ENCODE results near the gene ETV2. TPM values are rescaled to one million over a fixed set of nuclear protein-coding genes. Genes with fewer than 3 reads are reported as not detected.

Gene ETV2
- total and polyA plus RNA-seq, 9 donors, result 0.79 to 2.5 (median 1.6) TPM; not detected in 1

DNA sequence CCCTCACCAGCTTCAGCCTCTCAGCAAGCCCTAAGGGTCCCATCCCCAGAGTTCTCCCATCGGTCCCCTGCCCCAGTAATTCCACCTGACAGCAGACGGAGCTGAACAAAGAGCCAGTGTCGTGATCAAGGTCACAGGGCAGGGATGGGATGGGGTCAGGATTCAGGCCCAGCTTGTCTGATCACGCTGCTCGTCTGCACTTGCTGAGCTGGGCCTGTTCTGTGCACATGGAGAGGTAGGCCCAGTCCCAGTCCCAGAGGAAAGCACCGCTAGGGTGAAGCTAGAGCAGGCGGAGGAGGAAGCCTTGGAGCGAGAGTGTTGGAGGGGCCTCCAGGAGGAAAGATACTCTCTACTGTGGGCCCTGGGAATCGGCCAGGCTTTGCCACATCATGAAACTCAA, 19.8 kb upstream of the ETV2 start:
- no peaks in the 10 kb centered on the region for H3K9me3 ChIP-seq
- H3K4me3 ChIP-seq, result no peak overlapping the region
- no peak for DNase-seq
- no peak overlapping the region for H3K27ac ChIP-seq
- intact Hi-C loops (cut with DNase I), result no loop called here
- TF ChIP-seq EP300 (IDR thresholded peaks at IDR 0.05) (no peak), POLR2A (IDR thresholded peaks at IDR 0.05) (no peak)
- TF ChIP-seq, protein P1, sequence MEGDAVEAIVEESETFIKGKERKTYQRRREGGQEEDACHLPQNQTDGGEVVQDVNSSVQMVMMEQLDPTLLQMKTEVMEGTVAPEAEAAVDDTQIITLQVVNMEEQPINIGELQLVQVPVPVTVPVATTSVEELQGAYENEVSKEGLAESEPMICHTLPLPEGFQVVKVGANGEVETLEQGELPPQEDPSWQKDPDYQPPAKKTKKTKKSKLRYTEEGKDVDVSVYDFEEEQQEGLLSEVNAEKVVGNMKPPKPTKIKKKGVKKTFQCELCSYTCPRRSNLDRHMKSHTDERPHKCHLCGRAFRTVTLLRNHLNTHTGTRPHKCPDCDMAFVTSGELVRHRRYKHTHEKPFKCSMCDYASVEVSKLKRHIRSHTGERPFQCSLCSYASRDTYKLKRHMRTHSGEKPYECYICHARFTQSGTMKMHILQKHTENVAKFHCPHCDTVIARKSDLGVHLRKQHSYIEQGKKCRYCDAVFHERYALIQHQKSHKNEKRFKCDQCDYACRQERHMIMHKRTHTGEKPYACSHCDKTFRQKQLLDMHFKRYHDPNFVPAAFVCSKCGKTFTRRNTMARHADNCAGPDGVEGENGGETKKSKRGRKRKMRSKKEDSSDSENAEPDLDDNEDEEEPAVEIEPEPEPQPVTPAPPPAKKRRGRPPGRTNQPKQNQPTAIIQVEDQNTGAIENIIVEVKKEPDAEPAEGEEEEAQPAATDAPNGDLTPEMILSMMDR (IDR thresholded peaks at IDR 0.05), result no peak
- no peaks in the 10 kb centered on the region for H3K4me1 ChIP-seq (ENCODE audit: insufficient read depth)
- WGBS, 3 donors, result 78 to 88% (median 86%) methylated on average over 9 of the region's 9 CpGs
- H3K27me3 ChIP-seq, result no peaks in the 10 kb centered on the region
- no peaks in the 10 kb centered on the region for H3K36me3 ChIP-seq

DNA sequence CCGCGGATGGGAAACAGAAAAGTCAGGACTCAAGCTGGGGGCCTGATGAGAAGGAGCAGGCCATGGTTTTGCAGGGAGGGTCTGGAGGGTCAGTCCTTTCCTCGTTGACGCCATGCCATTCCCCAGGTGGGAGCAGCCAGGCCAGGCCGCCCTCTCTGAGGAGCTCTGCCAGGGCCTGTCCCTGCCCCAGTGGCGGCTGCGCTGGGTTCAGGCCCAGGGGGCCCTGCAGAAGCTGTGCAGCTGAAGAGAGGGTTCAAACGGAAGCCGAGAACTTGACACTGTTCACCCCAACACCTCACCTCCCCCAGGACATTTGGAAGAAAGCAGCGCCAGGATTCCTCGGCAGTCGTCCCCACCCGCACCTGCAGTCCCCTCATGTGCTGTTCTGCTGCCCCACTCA, 18.8 kb upstream of the ETV2 start:
- H3K4me1 ChIP-seq (ENCODE audit: insufficient read depth), result no peaks in the 10 kb centered on the region
- TF ChIP-seq POLR2A (IDR thresholded peaks at IDR 0.05) (no peak), EP300 (IDR thresholded peaks at IDR 0.05) (no peak)
- TF ChIP-seq, protein P1 (IDR thresholded peaks at IDR 0.05), result no peak
- H3K27me3 ChIP-seq, result no peaks in the 10 kb centered on the region
- no peak overlapping the region for H3K4me3 ChIP-seq
- H3K36me3 ChIP-seq, result no peaks in the 10 kb centered on the region
- no peaks in the 10 kb centered on the region for H3K9me3 ChIP-seq
- intact Hi-C loops (cut with DNase I), result no loop called here
- 82 to 90% (median 83%) methylated on average over 13 of the region's 13 CpGs for WGBS, 3 donors
- no peak overlapping the region for H3K27ac ChIP-seq
- DNase-seq, result no peak

DNA sequence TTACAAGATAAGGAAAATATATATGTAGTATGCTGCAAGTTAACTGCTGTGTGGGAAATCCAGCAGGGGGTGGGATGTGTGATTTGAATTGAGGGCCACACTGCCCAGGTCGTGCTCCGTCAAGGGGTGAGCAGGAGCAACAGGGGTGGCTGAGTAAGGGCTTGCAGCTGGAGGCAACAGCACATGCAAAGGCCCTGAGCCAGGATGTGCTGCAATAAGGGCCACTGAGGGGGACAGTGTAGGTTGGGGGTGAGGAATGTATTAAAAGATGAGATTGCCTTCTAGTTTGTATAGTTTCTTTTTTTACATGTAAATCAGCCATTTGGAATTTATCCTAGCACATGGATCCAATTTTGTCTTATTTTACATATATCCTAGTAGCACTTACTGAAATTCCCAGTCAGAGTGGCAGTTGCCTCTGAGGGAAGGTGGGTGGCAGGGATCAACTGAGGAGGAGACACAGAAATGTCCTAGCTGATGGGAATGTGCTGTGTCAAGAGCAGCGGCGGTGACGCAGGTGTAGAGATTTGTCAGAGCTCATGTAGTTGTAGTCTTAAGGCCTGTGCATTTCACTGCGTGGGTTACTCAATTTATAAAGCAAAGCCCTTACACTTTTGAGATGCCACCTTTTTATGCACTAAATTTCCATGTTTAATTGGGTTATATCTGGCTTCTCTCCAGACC, 18.1 kb upstream of the ETV2 start:
- no peak for DNase-seq
- H3K4me3 ChIP-seq, result no peak overlapping the region
- TF ChIP-seq POLR2A (IDR thresholded peaks at IDR 0.05) (no peak), EP300 (IDR thresholded peaks at IDR 0.05) (no peak)
- TF ChIP-seq, protein P1 (IDR thresholded peaks at IDR 0.05), result no peak
- no peak overlapping the region for H3K27ac ChIP-seq
- no peaks in the 10 kb centered on the region for H3K4me1 ChIP-seq (ENCODE audit: insufficient read depth)
- H3K36me3 ChIP-seq, result no peaks in the 10 kb centered on the region
- H3K27me3 ChIP-seq, result no peaks in the 10 kb centered on the region
- intact Hi-C loops (cut with DNase I), result no loop called here
- WGBS, 3 donors, result 83 to 87% (median 85%) methylated on average over 6 of the region's 6 CpGs
- no peaks in the 10 kb centered on the region for H3K9me3 ChIP-seq

DNA sequence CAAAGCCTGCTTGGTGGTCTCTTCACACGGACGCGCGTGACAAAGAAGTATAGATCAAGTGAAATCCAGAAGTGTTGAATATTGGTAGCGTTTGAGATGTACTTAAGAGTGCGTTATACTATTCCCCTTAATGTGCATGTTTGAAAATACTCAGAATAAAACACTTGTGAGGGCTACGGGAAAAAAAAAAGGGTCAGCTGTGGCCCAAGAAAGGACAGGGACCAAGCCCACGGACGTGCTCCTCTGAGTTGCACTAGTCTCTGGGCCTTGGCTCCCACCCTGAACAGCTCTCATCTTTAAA, 13.3 kb upstream of the ETV2 start:
- peaks cover 4% of the 10 kb centered on the region for H3K4me1 ChIP-seq (ENCODE audit: insufficient read depth)
- H3K36me3 ChIP-seq, result no peaks in the 10 kb centered on the region
- TF ChIP-seq, protein P1 (IDR thresholded peaks at IDR 0.05), result no peak
- no peak for TF ChIP-seq POLR2A (IDR thresholded peaks at IDR 0.05)
- no peak for TF ChIP-seq EP300 (IDR thresholded peaks at IDR 0.05)
- peak overlapping the region; percentile 61 for H3K4me3 ChIP-seq
- WGBS, 3 donors, result 3 to 10% (median 3%) methylated on average over 9 of the region's 9 CpGs
- intact Hi-C loops (cut with DNase I), result no loop called here
- H3K27ac ChIP-seq, result peak overlapping the region; percentile 90 to 97
- H3K9me3 ChIP-seq, result no peaks in the 10 kb centered on the region
- H3K27me3 ChIP-seq, result no peaks in the 10 kb centered on the region
- no peak for DNase-seq

Measured in ovary (tissue), 9 donors.